GM19463 (cell line): ENCODE results near the gene MYO16.
A peak's percentile ranks its signal among the peaks of the same experiment; 100 is the strongest.

Experiments
- ATAC-seq: cut with Tn5 transposase; IDR thresholded peaks from one replicate; pipeline ENCODE4 v1.9.1; 2021; ENCODE audit warnings: mild to moderate bottlenecking, moderate library complexity; ENCODE audit not compliant: unreplicated experiment

MYO16 gene

DNA sequence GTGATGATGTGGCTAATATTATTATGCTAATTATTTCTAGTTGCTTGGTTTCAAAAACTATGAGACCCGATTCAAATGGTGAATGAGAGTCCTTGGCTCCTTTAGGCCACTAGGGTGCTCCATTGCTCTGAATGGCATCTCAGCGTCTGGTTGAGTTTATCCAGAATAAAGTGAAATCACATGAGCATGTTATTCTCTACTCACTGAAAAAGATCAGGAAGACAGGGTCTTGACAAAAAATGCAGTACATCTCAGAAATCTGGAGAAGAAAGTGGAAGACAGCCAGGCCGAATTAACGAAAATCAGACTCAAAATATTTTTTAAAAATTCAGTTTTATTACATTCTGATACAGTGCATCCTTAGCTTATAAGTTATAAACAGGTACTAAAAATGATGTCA, 516.2 kb downstream of the MYO16 start:
- ATAC-seq = peak; percentile 89

DNA sequence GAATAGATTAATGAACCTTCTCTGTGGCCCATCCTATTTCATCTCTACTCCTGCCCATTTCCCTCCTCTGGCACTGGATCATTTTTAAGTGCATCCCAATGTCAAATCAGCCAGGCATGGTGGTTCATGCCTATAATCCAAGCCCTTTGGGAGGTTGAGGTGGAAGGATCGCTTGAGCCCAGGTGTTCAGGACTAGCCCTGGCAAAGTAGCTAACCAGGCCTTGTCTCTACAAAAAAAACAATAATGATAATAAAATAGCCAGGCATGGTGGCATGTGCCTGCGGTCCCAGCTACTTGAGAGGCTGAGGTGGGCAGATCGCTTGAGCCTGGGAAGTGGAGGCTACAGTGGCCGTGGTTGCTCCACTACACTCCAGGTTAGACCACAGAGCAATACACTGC, 517.0 kb downstream of the MYO16 start:
- ATAC-seq = no peak

- no peak for ATAC-seq
Observed at GRCh38 chr13:109146912-109147647, 517.7 kb downstream of the MYO16 start.

- ATAC-seq = no peak
Observed at GRCh38 chr13:109148243-109148642, 518.8 kb downstream of the MYO16 start.

GRCh38 chr13:109150696-109151095, 521.3 kb downstream of the MYO16 start:
- ATAC-seq = no peak

DNA sequence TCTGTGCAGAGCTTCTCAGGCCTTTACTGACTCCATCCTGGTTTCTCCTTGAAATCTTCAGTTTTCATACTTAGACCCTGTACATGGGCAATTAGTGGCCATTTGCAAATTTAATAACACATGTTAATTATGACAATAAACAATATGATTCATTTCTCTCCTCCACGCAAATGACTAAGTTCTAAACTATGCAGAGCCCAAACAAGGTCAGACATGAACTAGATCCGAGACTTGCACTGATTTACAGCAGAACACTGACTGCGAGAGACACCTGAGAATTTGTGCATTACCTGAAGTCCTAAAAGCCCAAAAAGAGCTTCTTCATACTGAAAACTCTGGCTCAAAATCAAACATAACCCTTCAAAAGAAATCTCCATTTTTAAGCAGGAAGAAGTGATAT, 521.8 kb downstream of the MYO16 start:
- no peak for ATAC-seq

DNA sequence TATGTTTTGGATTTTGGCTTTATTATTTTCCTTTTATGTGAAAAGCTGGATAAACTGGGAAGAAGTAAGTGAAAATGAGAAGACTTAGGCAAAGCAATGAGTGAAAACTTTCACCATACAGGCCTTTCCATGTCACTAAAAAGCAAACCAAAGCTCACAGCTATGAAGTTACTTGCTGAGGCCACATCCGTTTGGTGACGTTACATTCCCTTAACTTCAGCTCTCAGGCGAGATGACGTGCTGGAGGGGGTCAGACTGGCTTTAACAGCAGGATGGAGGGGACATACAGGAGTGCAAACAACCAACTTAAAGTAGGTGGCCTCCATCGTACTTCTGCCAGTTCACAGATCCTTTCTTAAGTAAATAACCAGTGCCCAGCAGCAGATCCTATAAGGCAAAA, 522.3 kb downstream of the MYO16 start:
- ATAC-seq = no peak

DNA sequence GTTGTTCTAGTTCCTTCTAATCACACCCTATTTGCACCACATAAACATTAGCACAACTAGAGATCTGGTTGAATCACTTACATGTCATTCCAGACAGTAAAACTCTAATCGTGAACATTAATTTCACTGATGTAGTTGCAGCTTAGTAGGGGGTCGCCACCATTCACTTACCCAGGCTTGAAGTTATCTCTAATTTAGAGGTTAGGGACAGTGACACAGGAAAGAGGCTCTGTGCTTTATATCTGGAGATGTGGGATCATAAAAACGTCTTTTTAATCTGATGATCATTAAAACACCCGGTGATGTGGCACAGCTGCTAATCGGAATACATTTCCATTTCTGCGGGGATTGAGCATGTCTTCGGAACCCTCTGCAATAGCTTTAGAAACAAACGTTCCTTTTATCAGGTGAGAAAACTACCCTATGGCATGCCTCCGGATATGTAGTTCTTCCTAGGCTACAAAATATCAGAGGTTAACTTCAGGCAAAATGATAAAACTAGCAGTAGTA, 523.0 kb downstream of the MYO16 start:
- ATAC-seq = no peak

GRCh38 chr13:109152941-109153340, 523.5 kb downstream of the MYO16 start:
- ATAC-seq = no peak

- ATAC-seq = no peak
Observed at GRCh38 chr13:109154146-109154545, 524.7 kb downstream of the MYO16 start.

GRCh38 chr13:109154546-109154945, 525.1 kb downstream of the MYO16 start:
- ATAC-seq = no peak

DNA sequence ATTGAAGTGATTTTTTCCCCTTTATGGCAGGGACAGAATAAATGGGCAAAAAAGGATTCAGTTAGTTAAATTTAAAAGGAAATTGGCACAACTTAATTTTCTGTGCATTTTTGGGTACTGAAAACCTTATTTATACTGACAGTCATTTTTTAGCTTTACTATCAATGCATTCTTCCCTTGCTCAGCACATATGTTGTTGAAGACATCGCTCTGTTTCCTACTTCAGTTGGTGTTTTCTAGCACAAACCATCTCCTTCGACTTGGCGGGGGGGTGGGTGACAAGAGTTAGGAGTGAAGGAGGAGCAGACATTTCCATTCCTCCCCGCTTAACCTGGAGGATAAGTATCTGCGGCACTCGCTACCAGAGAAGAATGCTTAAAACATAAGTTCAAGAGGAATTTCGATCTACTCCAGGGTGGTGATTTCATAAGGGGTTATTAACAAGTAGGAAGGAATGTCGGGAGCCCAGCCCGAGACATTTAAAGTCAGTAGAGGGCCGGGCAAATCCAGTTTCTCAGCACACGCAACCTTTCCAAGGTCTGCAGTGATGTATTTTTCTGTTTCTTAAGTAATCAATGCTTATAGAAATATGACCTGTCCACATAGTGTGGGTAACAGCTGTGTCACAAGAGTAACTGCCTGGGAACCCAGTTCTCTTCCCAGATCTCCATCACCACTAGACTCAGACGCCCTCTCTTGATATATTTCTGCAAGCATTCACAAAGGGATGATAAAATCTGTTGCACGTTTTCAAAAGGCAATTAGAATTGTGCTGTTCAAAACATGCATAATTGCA, 525.8 kb downstream of the MYO16 start:
- no peak for ATAC-seq

DNA sequence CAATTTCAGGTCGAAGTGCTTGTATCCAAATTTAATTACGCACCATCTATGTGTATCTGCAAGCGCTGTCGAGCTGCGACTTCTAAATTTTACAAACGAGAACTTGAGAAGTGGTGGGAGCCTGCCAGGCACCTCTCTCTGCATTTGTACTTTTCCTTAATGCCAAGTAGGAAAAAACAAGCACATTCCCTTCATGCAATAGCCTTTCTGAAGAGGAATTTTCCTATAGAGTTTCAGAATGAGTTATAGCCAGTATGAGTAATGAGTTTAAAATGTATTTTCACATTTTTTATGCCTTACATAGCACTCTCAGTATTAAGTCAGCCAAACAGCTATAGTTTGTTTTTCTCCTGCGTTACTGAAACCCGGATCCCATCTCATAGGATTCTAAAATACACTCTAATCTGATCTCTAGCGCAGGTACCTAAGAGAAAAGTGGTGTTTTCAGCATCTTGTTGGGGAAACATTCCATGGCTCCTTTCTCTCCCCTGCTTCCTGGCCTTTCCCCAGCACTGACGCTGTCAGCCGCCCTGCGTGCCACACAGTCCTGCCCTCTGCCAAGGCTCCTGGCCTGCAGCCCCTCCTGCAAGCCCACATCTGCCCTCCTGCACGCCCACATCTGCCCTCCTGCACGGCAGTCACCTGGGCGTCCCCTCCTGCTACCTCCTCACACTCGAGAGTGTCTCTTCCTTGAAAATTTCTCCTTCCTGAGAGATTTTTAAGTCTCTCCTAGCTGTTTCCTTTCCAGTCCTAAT, 526.9 kb downstream of the MYO16 start:
- no peak for ATAC-seq

DNA sequence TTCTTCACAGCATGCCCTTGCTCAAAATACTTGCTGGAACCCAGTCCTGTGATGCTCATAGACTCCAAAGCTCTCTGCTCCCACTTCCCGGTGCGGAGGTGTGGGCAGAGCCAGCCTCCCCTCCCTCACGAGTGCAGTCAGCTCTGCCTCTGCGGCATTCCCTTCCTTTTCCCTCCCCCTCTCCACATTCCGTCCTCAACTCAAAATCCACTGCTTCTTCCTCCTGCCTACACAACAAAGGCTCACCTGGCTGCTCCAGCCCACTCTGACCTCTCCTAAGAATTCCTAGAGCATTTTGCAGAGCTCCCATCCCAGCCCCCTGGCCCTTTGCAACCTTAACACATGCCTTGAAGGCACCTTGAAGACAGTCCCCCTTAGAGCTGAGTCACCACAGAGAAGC, 527.9 kb downstream of the MYO16 start:
- ATAC-seq = no peak

GRCh38 chr13:109158383-109158782, 529.0 kb downstream of the MYO16 start:
- no peak for ATAC-seq

- ATAC-seq = no peak
Observed at GRCh38 chr13:109159650-109160309, 530.4 kb downstream of the MYO16 start.

GRCh38 chr13:109160357-109160756, 530.9 kb downstream of the MYO16 start:
- peak; percentile 27 for ATAC-seq

DNA sequence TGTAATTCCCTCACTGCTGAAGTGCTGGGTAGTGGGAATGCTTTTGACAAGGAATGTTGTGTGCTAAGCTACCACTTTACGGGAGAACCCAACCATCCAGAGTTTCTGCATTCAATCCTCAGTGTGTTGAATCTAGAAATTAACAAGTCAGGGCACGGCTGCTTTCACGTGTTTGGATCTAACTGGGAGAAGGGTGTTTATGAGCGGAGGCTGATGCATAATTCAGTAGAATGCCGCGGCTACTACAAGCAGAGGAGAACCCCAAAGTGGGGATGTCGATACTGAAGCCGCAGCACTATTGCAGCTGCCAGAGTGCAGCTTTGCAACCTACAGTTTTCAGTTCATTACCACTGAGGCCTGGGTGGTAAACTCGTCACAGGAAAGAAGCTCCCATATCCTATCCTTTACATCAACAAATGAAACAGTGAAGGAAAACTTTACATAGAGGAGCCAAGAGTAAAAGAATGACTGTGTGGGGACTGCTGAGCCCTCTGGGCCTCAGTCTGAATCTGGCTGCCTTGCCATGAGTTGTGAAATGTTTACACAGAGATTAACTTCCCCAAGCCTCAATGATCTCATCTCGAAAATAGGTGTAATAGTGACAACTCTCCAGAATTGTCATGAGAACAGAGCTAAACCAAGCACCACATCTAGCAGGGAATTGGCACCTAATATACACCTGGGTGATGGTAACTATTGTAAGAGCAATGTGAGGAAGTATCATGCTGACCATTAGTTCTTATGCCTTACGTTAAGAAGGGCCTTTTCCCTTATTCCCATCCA, 531.7 kb downstream of the MYO16 start:
- ATAC-seq = peak; percentile 31

GRCh38 chr13:109162248-109163036, 533.0 kb downstream of the MYO16 start:
- ATAC-seq = peak; percentile 63
